Endothelial cell of umbilical vein (primary cell): ENCODE results near the gene DBF4.
"Not testable (repeated sequence)": the region's sequence is repeated elsewhere in the genome, so short reads cannot be mapped to it uniquely, and the experiment has no call there.

Experiments
- EZH2 ChIP-seq: IDR thresholded peaks from 2 replicates; pipeline ENCODE4 v1.6.1; 2012; ENCODE audit warnings: borderline replicate concordance, low read depth, mild to moderate bottlenecking, moderate library complexity, low read length, inconsistent platforms; ENCODE audit not compliant: severe bottlenecking
- FOS ChIP-seq: IDR thresholded peaks from 2 replicates; pipeline ENCODE4 v1.6.1; 2011; ENCODE audit warnings: mild to moderate bottlenecking, low read length, moderate library complexity, borderline replicate concordance; ENCODE audit not compliant: insufficient read depth
- GATA2 ChIP-seq: IDR thresholded peaks from 2 replicates; pipeline ENCODE4 v1.7.0; 2011; ENCODE audit warnings: low read depth, mild to moderate bottlenecking, moderate library complexity, mixed read lengths, low read length; ENCODE audit not compliant: insufficient read length, insufficient read depth
- JUN ChIP-seq: IDR thresholded peaks from 2 replicates; pipeline ENCODE4 v1.6.1; 2011; ENCODE audit warnings: borderline replicate concordance, low read depth; ENCODE audit not compliant: insufficient read length, insufficient read depth
- MYC ChIP-seq: IDR thresholded peaks from one replicate; pipeline ENCODE4 v1.6.1; 2011; ENCODE audit warnings: mild to moderate bottlenecking, low read depth, low read length
- POLR2A ChIP-seq: IDR thresholded peaks from 2 replicates; pipeline ENCODE4 v1.6.1; 2012; ENCODE audit warnings: low read depth, mild to moderate bottlenecking, control low read depth, low read length
- POLR2AphosphoS5 ChIP-seq: IDR thresholded peaks from 2 replicates; pipeline ENCODE4 v1.6.1; 2012; ENCODE audit warnings: low read depth, mild to moderate bottlenecking, control low read depth, low read length, moderate library complexity; ENCODE audit not compliant: insufficient read depth
- TF ChIP-seq, protein P1 (sequence below), 2 donors: IDR thresholded peaks; 1 replicate in 1 of 2; 2 replicates in 1 of 2; pipeline ENCODE4 v1.5.1; 2011; ENCODE audit warnings: low read length in 2 of 2, mild to moderate bottlenecking in 2 of 2, moderate library complexity in 2 of 2, control low read depth in 1 of 2, inconsistent platforms in 1 of 2, low read depth in 1 of 2; ENCODE audit not compliant: insufficient read depth in 1 of 2; ENCODE audit errors: extremely low read depth in 1 of 2
- TF ChIP-seq, protein P2 (sequence below): IDR thresholded peaks from 2 replicates; pipeline ENCODE4 v1.6.1; 2011; ENCODE audit not compliant: insufficient read depth, insufficient read length

DNA sequence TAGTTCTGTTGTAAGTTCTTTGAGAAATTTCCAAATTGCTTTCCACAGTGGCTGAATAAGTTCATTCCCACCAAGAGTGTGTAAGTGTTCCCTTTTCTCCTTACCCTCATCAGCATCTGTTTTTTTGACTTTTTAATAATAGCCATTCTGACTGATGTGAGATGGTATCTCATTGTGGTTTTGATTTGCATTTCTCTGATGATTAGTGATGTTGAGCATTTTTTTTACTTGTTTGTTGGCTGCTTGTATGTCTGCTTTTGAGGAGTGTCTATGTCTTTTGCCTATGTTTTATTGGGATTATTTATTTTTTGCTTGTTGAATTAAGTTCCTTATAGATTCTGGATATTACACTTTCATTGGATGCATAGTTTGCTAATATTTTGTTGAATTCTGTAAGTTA, 69.6 kb downstream of the DBF4 start:
- TF ChIP-seq, protein P1, sequence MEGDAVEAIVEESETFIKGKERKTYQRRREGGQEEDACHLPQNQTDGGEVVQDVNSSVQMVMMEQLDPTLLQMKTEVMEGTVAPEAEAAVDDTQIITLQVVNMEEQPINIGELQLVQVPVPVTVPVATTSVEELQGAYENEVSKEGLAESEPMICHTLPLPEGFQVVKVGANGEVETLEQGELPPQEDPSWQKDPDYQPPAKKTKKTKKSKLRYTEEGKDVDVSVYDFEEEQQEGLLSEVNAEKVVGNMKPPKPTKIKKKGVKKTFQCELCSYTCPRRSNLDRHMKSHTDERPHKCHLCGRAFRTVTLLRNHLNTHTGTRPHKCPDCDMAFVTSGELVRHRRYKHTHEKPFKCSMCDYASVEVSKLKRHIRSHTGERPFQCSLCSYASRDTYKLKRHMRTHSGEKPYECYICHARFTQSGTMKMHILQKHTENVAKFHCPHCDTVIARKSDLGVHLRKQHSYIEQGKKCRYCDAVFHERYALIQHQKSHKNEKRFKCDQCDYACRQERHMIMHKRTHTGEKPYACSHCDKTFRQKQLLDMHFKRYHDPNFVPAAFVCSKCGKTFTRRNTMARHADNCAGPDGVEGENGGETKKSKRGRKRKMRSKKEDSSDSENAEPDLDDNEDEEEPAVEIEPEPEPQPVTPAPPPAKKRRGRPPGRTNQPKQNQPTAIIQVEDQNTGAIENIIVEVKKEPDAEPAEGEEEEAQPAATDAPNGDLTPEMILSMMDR (IDR thresholded peaks at IDR 0.05; ENCODE audit: extremely low read depth in 1 of 2, insufficient read depth in 1 of 2, low read depth in 1 of 2, low read length in 2 of 2): not testable (repeated sequence)
- not testable (repeated sequence) for TF ChIP-seq POLR2A, EZH2, POLR2AphosphoS5, GATA2, FOS, MYC, JUN
- TF ChIP-seq, protein P2, sequence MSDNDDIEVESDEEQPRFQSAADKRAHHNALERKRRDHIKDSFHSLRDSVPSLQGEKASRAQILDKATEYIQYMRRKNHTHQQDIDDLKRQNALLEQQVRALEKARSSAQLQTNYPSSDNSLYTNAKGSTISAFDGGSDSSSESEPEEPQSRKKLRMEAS: not testable (repeated sequence)
